ENCODE results near the gene BRD2. TPM values are rescaled to one million over a fixed set of nuclear protein-coding genes. Genes with fewer than 3 reads are reported as not detected.

BRD2 gene
- total RNA-seq, 1 donor, result 146 TPM

GRCh38 chr6:33010356-33010755, 42.0 kb downstream of the BRD2 start:
- no peak overlapping the region for H3K4me3 ChIP-seq (ENCODE audit: low read depth, low read length)
- DNase-seq (ENCODE audit: low read depth), result no peak
- no peak for TF ChIP-seq CTCF (IDR thresholded peaks at IDR 0.05; ENCODE audit: insufficient read depth, low read depth, low read length)

GRCh38 chr6:33013608-33014007, 45.2 kb downstream of the BRD2 start:
- no peak for DNase-seq (ENCODE audit: low read depth)
- no peak overlapping the region for H3K4me3 ChIP-seq (ENCODE audit: low read depth, low read length)
- no peak for TF ChIP-seq CTCF (IDR thresholded peaks at IDR 0.05; ENCODE audit: insufficient read depth, low read depth, low read length)

DNA sequence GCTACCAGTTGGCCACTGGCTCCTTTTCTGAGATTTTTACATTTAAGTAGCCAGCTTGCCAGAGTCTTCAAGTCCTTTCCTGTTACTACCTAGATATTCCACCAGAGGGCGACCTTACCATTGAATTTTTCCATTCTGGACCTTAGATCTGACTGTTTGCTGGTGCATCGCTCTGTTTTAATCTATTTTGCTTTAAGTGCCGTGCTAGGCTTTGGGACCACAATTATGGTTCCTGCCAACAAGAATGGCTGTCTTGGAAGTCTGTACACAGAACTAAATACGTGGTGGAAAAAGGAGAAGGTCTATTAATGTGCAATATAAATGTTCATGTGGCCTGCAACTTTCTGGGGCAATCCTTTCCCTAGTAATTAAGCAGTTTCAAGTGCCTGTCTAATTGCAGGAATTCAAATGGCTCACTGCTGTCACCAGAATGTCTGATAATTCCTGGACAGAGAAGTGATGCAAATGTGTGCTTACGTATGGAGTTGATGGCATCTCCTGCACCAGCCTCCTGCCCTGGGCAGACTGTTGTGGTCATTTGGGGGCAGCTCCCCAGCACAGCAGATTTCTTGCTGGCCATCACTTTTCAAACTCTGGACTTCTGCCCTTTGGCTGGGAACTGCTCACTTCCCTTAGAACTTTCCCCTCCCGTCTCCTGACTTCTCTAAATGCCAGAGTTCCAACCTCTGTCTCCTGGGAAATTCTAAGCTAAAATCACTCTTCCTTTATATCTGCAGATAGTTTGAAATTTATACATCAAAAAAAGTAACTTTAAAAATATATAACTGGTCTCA, 46.6 kb downstream of the BRD2 start:
- no peak overlapping the region for H3K4me3 ChIP-seq (ENCODE audit: low read depth, low read length)
- DNase-seq (ENCODE audit: low read depth), result peak; percentile 87
- peak; percentile 58 for TF ChIP-seq CTCF (IDR thresholded peaks at IDR 0.05; ENCODE audit: insufficient read depth, low read depth, low read length)

DNA sequence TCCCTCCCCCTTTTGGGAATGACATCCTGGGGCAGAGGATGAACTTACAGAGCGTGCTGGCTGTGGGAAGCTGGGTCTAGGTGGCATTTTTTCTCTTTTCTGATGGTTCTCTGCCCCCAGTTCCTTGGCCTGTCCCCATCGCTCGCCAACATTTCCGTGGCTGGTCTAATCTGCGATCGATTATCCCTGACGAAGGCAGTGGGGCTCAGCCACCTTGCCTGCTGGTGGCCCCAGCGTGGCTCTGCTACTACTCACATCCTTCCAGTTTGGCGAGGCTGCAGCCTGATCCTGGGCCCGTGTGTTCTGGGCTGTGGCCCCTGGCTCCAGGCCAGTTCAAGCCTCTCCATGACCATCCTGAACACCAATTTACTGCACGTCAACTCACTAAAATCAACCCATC, 47.4 kb downstream of the BRD2 start:
- DNase-seq (ENCODE audit: low read depth), result no peak
- H3K4me3 ChIP-seq (ENCODE audit: low read depth, low read length), result no peak overlapping the region
- TF ChIP-seq CTCF (IDR thresholded peaks at IDR 0.05; ENCODE audit: insufficient read depth, low read depth, low read length), result no peak

GRCh38 chr6:33017018-33017417, 48.6 kb downstream of the BRD2 start:
- no peak for TF ChIP-seq CTCF (IDR thresholded peaks at IDR 0.05; ENCODE audit: insufficient read depth, low read depth, low read length)
- no peak for DNase-seq (ENCODE audit: low read depth)
- no peak overlapping the region for H3K4me3 ChIP-seq (ENCODE audit: low read depth, low read length)

DNA sequence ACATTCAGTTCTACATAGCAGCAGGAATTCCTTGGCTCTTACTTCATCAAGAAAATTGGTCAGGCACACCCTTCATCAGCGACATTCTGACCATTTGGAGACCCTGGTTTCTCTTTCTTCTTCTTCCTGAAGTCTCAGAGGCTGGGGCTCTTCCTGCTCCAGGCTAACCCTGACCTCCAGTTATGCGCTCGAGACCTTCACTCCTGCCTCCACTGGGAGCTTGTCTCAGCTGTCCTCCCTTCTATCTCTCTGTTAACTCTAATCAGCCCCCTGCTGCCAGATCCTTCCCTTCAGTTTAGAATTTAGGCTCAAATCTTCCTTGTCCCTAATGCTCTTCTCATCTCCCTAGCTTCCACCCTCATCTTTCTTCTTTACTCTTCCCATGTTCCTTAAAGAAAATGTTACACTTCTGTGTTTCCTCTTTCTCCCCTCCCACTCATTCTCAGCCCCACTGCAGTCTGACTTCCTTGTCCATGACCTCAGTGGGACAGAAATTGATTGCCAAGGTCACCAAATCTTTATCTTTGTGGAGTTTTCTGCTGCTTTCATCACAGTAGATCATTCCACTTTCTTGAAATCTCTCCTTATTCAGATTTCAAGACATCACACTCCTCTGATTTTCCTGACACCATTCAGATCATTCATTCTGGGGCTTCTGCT, 49.4 kb downstream of the BRD2 start:
- TF ChIP-seq CTCF (IDR thresholded peaks at IDR 0.05; ENCODE audit: insufficient read depth, low read depth, low read length), result no peak
- no peak overlapping the region for H3K4me3 ChIP-seq (ENCODE audit: low read depth, low read length)
- no peak for DNase-seq (ENCODE audit: low read depth)

All from fibroblast of villous mesenchyme (primary cell).